Measurements from ENCODE around the gene NRTN.

The NRTN gene

DNA sequence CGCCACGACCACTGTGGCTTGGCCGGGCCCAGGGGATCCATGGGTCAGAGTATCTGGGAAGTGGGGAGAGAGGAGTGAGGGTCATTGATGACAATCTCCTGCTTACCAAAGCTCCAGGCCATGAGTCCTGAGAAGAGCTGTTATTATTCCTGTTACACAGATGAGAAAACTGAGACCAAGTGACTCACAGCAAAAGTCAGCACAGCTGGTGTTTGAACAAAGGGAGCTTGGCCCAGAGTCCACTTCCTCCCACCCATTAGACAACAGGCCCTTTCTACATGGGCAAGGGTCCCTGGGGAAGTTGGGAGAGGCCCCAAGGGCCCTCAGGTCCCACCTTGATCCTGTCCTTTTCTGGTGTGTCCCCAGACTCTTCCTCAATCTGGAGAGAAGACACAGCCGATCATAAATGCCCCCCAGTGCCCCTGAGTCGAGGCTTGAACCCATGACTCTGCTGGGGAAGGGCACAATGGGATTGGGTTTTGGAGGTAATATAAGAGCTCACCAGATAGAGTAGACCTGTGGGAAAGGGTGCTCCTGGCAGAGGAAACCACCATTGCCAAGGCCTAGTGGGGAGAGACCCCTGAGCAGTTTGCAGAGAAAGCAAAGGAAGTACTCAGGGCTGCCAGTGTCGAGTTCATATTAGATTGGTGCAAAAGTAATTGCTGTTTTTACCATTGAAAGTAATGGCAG lies 27.8 kb downstream of the NRTN start:
- H3K4me1 ChIP-seq (ENCODE audit: control insufficient read depth, low read length): peaks cover 13% of the 10 kb centered on the region
- H3K9me2 ChIP-seq (replicated peaks; ENCODE audit: control insufficient read depth, low read length): no peaks in the 10 kb centered on the region
- no peaks in the 10 kb centered on the region for H3K36me3 ChIP-seq (ENCODE audit: control insufficient read depth, low read length)
- H3K9me3 ChIP-seq (ENCODE audit: control insufficient read depth, insufficient read depth, low read length): no peaks in the 10 kb centered on the region
- H3K27ac ChIP-seq (ENCODE audit: low read depth, low read length): no peak overlapping the region
- no peak overlapping the region for H3K4me3 ChIP-seq (ENCODE audit: low read length)
- no peaks in the 10 kb centered on the region for H3F3A ChIP-seq (ENCODE audit: control insufficient read depth, insufficient read depth)
- H3K4me2 ChIP-seq (ENCODE audit: low read length): no peak overlapping the region
- no peaks in the 10 kb centered on the region for H4K20me1 ChIP-seq (ENCODE audit: control insufficient read depth, insufficient read depth, low read depth, low read length)
- peaks cover 14% of the 10 kb centered on the region for H3K27me3 ChIP-seq (ENCODE audit: control insufficient read depth, low read length)
- no peaks in the 10 kb centered on the region for H3K79me2 ChIP-seq (ENCODE audit: control insufficient read depth, low read length)
- TF ChIP-seq CTCF (IDR thresholded peaks at IDR 0.05; ENCODE audit: low read depth, low read length, poor library complexity, severe bottlenecking) (no peak), EZH2phosphoT487 (IDR thresholded peaks at IDR 0.05; ENCODE audit: borderline replicate concordance, low read length) (no peak)

DNA sequence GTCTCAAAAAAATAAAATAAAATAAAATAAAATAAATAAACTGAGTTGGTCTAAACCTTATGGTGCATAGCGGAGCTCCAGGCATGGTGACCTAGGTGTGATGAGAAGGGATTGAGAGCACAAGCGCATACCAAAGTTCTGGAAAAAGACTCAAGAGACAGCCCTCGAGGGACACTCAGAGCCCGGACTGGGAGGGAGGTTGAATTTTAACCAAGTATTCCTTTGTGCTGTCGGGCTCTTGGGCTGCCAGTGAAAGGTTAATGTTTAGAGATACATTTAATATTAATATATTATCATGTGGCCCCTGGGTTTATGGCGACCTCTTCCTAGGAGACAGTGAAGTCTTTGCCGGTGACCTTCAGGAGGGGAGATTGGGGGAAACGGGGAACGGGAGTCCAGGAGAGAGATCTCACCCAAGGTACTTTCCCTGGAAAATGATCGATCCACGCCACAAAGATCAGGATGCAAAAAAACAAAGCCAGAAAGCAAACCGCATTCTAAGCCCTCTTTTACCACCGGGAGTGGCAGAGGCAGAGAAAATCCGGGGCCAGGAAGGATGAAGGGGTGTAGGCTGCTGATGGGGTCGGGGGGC lies 33.0 kb downstream of the NRTN start:
- Histone ChIP-seq H3K4me2 (ENCODE audit: low read length) (no peak overlapping the region), H4K20me1 (ENCODE audit: control insufficient read depth, insufficient read depth, low read depth, low read length) (no peaks in the 10 kb centered on the region), H3K79me2 (ENCODE audit: control insufficient read depth, low read length) (no peaks in the 10 kb centered on the region), H3F3A (ENCODE audit: control insufficient read depth, insufficient read depth) (no peaks in the 10 kb centered on the region), H3K27ac (ENCODE audit: low read depth, low read length) (no peak overlapping the region), H3K4me3 (ENCODE audit: low read length) (no peak overlapping the region), H3K27me3 (ENCODE audit: control insufficient read depth, low read length) (no peaks in the 10 kb centered on the region), H3K9me2 (replicated peaks; ENCODE audit: control insufficient read depth, low read length) (no peaks in the 10 kb centered on the region), H3K36me3 (ENCODE audit: control insufficient read depth, low read length) (no peaks in the 10 kb centered on the region), H3K9me3 (ENCODE audit: control insufficient read depth, insufficient read depth, low read length) (no peaks in the 10 kb centered on the region), H3K4me1 (ENCODE audit: control insufficient read depth, low read length) (no peaks in the 10 kb centered on the region; the same call in 1 of the 2 replicates)
- TF ChIP-seq EZH2phosphoT487 (IDR thresholded peaks at IDR 0.05; ENCODE audit: borderline replicate concordance, low read length) (no peak), CTCF (IDR thresholded peaks at IDR 0.05; ENCODE audit: low read depth, low read length, poor library complexity, severe bottlenecking) (no peak)

DNA sequence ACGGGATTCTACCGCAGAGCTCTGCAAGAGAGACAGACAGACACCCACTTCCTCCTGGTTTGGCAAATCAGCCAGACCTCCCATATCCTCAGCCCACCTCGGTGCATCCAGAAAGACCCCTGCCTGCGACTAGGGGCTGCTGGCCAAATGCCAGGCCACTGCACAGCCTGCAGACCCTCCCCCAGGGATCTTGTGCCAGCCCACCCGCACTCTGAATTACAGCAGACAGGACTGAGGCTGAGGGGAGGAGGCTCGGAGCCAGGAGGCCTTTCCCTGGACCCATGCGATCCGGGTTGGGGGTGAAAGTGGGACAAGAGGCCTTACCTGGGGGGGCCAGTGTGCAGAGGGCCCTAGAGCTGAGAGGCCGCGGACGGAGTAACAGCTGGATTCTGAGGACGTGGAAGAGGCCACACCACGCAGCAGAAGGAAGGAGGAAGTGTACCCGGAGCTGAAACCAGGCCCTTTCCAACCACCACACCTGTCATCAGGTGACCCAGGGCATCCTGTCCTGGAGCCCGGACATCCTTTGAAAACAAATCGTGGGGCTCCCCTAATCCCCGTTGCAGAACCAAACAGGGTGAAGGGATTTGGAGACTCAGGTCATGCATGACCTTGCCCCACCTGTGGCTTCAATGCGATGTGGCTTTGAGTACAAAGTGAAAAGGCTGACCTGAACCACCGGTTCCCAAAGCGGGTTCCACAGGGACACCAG lies 33.6 kb downstream of the NRTN start:
- Histone ChIP-seq H3K9me2 (replicated peaks; ENCODE audit: control insufficient read depth, low read length) (no peaks in the 10 kb centered on the region), H3K27ac (ENCODE audit: low read depth, low read length) (no peak overlapping the region), H3K4me2 (ENCODE audit: low read length) (no peak overlapping the region), H3K27me3 (ENCODE audit: control insufficient read depth, low read length) (no peaks in the 10 kb centered on the region), H3K36me3 (ENCODE audit: control insufficient read depth, low read length) (no peaks in the 10 kb centered on the region), H3K4me1 (ENCODE audit: control insufficient read depth, low read length) (no peaks in the 10 kb centered on the region; the same call in 1 of the 2 replicates), H3K9me3 (ENCODE audit: control insufficient read depth, insufficient read depth, low read length) (no peaks in the 10 kb centered on the region), H3K79me2 (ENCODE audit: control insufficient read depth, low read length) (no peaks in the 10 kb centered on the region), H3K4me3 (ENCODE audit: low read length) (no peak overlapping the region), H4K20me1 (ENCODE audit: control insufficient read depth, insufficient read depth, low read depth, low read length) (no peaks in the 10 kb centered on the region), H3F3A (ENCODE audit: control insufficient read depth, insufficient read depth) (no peaks in the 10 kb centered on the region)
- TF ChIP-seq EZH2phosphoT487 (IDR thresholded peaks at IDR 0.05; ENCODE audit: borderline replicate concordance, low read length) (no peak), CTCF (IDR thresholded peaks at IDR 0.05; ENCODE audit: low read depth, low read length, poor library complexity, severe bottlenecking) (no peak)

All from DOHH2 (cell line).